Measurements from ENCODE around the gene CFAP57.

DNA sequence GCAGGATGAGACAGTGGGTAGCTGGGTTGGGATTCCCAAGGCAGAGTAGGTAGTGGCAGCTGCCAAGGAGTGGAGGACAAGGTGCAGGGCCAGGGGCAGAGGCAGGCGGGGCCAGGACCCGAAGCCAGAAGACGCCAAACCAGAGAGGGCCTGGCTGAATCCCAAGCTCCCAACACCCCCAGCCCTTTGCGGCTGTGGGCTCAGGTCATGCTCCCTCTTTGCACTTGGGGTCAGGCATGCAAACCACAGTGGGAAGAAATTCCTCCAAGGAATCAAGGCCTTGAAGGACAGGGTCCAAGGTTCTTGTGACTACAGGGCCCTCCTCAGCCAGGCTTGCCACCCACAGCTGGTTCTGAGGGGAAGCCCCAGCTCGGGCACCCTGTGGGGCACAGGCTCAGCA lies 107.0 kb downstream of the CFAP57 start:
- TF ChIP-seq CTCF (CRISPR knock-in tag; IDR thresholded peaks at IDR 0.05) (no peak), IRF2 (CRISPR knock-in tag; IDR thresholded peaks at IDR 0.05) (no peak), CREB1 (IDR thresholded peaks at IDR 0.05) (no peak), CREB1 (CRISPR knock-in tag; IDR thresholded peaks at IDR 0.05) (no peak), ZNF44 (CRISPR knock-in tag; IDR thresholded peaks at IDR 0.05) (no peak), ZBTB46 (CRISPR knock-in tag; IDR thresholded peaks at IDR 0.05; ENCODE audit: borderline replicate concordance) (no peak), REXO4 (CRISPR knock-in tag; IDR thresholded peaks at IDR 0.05; ENCODE audit: borderline replicate concordance) (no peak), ZNF660 (CRISPR knock-in tag; IDR thresholded peaks at IDR 0.05; ENCODE audit: borderline replicate concordance, low read depth) (no peak), ZBTB8A (CRISPR knock-in tag; IDR thresholded peaks at IDR 0.05; ENCODE audit: borderline replicate concordance, low read depth) (no peak)
- TF ChIP-seq, protein P1, sequence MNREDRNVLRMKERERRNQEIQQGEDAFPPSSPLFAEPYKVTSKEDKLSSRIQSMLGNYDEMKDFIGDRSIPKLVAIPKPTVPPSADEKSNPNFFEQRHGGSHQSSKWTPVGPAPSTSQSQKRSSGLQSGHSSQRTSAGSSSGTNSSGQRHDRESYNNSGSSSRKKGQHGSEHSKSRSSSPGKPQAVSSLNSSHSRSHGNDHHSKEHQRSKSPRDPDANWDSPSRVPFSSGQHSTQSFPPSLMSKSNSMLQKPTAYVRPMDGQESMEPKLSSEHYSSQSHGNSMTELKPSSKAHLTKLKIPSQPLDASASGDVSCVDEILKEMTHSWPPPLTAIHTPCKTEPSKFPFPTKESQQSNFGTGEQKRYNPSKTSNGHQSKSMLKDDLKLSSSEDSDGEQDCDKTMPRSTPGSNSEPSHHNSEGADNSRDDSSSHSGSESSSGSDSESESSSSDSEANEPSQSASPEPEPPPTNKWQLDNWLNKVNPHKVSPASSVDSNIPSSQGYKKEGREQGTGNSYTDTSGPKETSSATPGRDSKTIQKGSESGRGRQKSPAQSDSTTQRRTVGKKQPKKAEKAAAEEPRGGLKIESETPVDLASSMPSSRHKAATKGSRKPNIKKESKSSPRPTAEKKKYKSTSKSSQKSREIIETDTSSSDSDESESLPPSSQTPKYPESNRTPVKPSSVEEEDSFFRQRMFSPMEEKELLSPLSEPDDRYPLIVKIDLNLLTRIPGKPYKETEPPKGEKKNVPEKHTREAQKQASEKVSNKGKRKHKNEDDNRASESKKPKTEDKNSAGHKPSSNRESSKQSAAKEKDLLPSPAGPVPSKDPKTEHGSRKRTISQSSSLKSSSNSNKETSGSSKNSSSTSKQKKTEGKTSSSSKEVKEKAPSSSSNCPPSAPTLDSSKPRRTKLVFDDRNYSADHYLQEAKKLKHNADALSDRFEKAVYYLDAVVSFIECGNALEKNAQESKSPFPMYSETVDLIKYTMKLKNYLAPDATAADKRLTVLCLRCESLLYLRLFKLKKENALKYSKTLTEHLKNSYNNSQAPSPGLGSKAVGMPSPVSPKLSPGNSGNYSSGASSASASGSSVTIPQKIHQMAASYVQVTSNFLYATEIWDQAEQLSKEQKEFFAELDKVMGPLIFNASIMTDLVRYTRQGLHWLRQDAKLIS (CRISPR knock-in tag; IDR thresholded peaks at IDR 0.05) = no peak
